Measurements from ENCODE around the gene SDC3.
"Not testable (repeated sequence)": the region's sequence is repeated elsewhere in the genome, so short reads cannot be mapped to it uniquely, and the experiment has no call there.

SDC3 gene

DNA sequence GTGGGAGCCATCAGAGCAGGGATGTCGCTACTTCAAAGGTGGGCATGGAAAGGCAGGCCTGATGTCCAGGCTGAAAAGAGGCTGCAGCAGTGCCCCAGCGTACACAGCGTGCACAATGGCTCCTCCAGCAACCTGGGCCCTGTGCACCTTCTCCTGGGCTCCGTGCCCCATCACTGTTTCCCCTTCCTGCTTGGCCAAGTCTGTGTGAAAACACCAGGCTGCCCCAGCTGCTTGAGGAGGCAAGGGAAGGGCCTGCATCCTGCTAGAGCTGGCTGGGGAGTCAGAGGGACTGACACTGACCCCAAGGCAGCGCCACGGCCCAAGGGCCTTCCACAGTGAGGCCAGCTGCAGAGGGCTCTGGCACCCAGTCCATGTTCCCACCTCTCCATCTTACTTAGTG lies 33.4 kb downstream of the SDC3 start:
- no peak for DNase-seq (ENCODE audit: low spot score)

DNA sequence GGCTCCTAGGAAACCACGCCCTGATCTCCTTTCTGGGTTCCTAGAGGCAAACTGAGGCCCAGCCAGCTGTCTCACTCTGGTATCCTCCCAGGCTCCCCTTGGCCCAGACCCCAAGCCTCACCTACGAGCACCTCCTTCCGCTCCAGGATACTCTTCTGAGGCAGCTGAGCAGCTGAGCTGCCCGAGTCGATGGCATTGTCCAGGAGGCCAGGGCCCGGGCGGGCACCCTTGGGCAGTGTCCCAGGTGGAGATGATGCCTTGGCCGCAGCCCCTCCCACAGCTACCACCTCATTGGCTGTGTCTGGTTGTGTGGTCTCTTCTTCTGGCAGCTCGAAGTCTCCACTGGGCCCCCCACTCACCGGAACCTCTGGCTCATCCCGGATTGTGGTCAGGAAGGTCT lies 34.4 kb downstream of the SDC3 start:
- DNase-seq (ENCODE audit: low spot score), result no peak

DNA sequence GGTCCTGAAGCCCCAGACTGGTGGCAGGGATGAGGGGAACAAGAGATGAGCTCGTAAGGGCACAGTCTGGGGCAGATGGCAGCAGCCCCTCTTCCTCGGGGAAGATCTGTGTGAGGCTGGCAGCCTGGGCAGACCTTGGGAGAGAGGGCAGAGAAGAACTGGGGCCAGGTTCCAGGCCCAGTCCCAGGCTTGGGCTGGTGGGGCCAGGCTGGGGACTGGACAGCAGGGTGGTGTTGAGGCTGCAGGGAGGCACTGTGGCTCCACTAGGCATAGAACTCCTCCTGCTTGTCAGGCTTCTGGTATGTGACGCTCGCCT lies 35.7 kb downstream of the SDC3 start:
- DNase-seq (ENCODE audit: low spot score), result no peak

DNA sequence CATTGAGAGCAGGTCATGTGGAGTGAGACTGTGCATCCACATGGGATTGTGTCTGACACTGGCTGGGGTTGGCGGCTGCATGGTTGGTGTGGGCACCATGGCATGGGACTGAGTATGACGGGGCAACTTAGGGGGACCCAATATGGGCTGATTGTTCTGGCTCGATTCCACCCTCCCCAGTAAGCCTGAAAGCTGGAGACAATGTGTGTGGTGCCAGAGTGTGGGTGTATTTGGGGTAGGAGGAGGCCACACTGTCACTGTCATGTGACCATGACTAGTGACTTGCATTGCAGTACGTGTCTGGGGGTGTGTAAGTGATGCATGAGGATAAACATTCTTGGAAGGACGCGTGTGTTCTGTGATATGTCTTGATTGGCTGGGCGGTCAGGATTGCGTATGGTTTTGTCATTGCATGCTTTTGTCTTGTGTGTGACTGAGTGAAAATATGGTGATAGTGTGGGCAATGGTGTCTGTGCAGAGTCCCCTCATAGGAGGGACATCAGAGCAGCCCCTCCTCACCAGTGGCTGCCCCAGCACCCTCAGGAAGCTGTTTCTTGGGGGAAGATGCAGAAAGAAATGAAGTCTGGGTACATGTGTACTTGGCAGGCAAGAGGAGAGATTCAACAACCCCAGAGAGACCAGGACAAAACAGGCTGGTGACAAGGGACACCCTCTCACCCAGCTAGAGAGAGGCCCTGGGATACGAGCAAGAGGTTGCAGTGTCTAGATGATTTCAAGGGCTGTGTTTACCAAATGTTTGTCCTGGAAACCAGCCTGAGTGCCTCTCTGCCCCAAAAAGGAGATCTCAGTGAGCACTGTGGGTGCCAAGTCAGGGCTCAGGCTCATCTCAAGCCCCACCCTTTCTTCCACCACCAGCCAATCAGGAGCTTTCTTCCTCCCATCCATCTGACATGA lies 36.3 kb downstream of the SDC3 start:
- no peak for DNase-seq (ENCODE audit: low spot score)

DNA sequence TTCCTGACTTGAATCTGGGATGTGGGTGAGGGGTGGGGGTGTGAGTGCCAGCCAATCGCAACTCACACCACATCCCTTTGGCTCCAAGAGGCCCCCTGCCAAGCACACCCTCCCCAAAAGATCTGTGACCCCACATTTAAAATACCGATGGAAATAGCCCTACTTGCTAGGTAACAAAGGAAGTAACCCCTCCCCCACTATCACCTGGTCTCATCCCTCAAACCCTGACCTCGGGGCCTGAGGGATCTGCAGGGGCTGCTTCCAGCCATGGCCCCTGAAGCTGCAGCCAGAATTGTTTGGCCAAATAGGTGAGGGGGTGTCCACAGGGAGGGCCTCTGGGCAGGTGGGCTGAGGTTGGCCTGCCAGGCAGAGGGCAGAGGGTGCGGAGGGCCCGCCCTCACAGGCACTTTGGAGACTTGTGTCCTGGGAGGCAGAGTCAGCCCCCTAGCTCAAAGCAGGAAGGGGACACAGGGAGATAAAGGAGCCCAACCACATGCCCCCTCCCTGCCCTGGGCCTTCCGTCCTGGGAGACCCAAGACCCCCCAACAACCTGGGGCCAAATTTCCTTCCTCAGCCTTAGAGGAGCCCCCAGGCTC lies 37.2 kb downstream of the SDC3 start:
- DNase-seq (ENCODE audit: low spot score), result no peak

DNA sequence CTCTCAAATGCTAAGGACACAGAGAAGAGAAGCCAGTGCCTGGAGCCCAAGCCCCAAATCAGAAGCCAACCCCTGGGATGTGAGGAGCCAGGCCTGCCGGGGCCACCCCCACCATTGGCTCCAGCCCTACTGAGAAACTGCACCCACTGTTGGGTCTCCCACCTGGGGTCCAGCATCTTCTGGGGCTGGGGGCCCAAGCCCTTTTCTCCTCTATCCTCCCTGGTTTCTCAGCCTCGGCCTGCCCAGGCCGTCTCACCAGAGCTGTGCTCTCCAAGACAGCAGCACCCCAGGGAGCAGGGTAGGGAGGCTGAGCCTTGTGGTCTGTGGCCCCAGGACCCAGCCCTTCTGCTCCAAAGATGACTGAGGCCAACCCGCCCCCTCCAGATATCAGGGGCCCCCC lies 37.9 kb downstream of the SDC3 start:
- no peak for DNase-seq (ENCODE audit: low spot score)

DNA sequence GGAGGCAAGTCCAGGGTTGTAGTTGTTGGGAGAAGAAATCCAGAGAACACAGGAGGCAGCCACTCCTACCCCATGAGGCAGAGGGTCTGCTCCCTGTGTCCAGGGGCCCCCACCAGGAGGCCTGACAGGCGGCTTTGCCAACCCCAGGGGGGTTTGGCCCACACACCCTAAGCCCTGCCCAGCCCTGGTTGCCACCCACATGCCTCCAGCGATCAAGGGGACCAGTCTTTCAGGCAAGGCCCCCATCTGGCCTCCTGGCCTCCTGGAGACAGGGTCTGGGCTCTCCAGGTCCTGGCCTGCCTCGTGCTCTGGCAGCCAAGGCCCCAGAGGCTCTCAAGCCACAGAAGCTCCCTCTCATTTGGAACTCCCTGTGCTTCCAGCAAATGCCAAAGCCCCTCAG lies 38.5 kb downstream of the SDC3 start:
- no peak for DNase-seq (ENCODE audit: low spot score)

DNA sequence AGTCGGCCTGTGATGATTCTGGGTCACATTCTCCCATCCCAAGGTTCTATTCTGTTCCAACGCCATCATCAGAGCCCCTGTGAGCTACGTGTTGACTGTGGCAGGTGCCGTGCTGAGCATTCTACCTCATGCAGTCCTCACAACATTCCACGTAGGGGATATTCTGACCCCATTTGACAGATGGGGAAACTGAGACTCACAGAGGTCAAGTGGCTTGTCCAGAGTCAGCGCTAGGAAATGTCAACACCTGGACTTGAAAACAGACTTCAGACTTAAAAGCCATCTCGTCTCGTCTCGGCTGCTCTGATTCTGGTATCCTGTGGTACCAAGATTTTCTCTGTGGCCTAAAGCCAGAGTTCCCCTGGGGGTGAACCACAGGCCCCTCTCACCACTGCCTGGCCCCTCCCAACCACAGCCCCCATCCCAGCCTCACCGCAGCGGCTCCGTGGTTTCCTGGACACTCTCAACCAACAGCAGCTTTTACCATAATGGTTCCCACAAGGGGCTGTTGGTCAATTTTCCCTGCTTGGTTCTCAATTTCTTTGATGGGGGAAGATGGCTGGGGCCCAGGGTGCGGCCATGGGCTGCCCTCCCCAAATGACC lies 39.6 kb downstream of the SDC3 start:
- DNase-seq (ENCODE audit: low spot score), result no peak

DNA sequence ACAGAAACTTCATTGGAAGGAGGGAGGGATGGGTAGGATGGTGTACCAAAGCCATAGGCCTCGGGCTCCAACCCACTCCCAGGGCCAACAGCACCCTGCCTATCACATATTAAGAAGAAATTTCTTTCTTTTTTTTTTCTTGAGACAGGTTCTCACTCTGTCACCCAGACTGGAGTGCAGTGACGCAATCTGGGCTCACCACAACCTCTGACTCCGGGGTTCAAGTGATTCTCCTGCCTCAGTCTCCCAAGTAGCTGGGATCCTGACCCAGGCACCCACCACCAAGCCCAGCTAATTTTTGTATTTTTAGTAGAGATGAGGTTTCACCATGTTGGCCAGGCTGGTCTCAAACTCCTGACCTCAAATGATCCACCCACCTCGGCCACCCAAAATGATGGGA lies 40.5 kb downstream of the SDC3 start:
- not testable (repeated sequence) for DNase-seq (ENCODE audit: low spot score)

DNA sequence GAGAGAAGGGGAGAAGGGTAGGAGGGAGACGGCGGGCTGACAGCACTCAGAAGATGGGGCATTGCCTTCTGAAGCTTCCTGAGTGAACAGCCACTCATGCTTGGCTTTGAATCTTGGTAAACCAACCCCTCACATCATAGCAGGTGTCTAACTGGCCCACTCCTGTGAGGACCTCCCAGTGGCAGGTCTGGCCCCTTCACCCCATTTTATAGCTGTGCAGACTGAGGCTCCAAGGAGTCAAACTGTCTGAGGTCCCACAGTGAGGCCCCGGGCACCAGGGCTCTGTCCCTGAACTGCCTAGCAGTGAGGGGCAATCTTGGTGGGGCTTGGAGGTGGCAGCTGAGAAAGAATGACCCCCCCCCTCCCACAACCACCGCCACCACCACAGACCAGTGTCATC lies 41.0 kb downstream of the SDC3 start:
- DNase-seq (ENCODE audit: low spot score), result no peak

DNA sequence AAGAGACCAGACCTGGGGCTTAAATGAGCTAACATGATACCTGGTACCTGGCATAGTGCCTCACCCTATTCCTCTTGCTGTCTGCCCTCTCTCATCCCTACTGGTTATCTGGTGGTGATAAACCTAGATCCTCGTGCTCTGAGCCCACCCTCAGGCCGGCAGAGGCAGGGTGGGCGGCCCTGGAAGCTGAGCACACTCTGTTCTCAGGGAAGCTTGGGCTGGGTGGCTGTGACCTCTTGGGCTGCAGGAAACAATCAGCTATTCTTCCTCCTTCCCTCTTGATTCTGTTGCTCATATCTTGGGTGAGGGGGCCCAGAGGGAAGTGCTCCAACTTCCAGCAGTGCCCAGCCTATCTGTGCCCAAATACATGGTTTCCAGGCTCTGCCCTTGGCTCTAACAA lies 42.0 kb downstream of the SDC3 start:
- DNase-seq (ENCODE audit: low spot score), result no peak

DNA sequence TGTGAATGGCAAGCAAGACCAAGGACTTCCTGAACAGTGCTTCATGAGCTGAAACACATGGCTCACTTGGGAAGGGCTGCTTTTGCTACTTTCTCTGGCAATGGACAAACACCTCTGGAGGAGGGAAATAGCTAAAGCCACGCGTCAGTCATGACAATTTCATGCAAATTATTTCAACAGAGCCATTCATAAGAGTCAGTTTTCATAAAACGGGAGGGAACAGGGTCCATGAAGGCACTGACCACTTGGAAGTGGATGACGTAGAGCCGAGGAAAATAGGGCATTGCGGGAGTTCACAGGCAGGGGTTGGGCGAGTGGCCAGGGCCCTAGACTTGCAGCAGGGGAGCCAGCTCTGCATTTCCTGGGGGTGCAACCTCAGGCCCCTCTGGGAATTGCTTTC lies 43.9 kb downstream of the SDC3 start:
- DNase-seq (ENCODE audit: low spot score), result no peak

DNA sequence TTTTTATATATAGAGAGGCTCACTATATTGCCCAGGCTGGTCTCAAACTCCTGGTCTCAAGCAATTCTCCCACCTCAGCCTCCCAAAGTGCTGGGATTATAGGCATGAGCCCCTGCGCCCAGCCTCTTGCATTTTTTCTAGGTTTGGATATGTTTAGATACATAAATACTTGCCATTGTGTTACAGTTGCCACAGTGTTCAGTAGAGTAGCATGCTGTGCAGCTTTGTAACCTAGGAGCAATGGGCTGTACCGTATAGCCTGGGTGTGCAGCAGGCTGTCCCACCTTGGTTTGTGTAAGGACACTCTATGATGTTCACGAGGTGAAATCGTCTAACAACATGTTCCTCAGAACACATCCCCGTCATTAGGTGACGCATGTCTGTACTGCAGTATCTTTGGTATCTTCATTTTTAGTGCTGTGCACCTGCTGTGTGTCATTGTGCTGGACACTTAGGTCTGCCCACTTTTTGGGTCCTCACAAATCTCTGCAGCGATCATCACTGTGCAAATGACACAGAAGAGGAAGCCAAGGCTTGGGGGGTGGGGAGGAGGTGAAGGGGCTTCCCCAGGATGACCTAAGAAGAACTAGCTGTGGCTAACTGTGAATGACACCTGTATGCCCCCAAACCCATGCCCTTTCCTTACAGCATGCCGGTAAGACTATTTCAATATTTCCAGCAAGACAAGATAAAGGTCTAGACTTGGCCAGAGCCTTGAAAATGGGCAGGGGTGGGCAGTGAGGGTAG lies 44.5 kb downstream of the SDC3 start:
- no peak for DNase-seq (ENCODE audit: low spot score)

DNA sequence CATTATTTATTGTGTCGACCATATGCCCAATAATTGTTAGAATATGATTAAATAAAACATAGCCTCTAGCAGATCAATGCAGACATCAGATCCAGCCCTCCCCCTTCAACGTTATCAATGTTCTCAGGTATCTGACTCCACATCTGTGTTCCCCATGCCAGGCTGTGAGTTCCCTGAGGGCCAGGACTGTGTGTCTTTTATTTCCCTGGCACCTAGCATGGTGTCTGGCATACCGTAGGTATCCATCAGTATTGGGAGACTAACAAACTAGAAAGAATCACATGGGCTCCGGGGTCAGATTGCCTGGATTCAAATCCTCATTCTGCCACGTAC lies 48.3 kb downstream of the SDC3 start:
- no peak for DNase-seq (ENCODE audit: low spot score)

DNA sequence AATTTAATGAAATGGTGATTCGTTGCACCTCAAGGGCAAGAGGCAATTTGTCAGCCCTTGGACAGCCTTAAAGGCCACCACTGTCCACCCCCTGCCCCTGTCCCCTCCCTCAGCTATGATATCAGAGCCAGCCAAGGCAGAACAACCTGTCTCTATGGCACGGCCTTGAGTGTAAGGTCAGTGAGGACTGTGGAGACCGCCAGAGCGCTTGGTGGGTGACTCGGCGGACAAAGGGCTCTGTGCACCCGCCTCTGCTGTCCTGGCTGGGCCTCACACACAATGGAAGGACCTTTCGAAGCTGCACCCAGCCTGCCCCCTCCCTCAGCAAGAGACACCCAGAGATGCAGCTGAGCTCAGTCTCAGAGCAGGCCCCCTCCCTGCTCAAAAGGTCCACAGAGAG lies 50.6 kb downstream of the SDC3 start:
- no peak for DNase-seq (ENCODE audit: low spot score)

DNA sequence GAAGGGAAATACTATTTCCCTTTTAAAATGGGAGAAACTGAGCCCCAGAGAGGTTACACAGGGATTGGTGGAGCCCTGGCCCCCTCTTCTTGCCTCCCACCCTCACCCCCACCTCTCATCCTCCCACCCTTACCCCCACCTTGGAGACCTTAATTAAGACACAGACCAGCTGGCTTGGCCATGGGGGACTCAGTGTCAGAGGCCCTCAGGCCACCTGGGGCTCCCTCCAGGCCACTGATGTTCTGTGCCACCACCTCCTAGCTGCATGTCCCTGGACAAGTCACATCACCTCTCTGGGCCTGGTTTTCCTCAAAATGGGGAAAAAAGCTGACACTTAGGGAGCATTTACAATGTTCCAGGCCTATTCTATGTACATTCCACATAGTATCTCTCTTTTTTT lies 51.5 kb downstream of the SDC3 start:
- no peak for DNase-seq (ENCODE audit: low spot score)

DNA sequence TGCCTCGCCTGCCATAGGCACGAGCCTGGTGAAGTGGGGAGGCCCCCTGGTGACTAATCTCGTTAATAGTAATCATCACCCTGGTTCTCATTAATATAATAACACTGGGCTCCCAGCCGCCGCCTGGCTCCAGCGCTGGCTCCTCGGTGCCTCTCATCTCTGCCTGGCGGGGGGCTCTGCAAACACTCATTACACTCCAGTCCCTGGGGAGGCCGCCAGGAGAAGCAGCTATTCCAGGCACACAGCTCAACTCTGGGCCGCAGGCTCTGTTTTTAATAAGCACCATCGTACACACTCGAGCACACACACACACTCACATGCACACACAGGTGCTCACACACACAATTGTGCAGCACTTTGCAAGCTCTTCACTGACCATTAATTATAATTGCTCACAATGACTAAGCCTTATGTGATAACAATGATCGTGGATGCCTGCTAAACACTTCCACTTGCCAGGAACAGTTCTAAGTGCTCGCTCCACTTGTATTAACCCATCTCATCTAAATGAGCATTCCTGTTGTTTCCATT lies 52.2 kb downstream of the SDC3 start:
- no peak for DNase-seq (ENCODE audit: low spot score)

DNA sequence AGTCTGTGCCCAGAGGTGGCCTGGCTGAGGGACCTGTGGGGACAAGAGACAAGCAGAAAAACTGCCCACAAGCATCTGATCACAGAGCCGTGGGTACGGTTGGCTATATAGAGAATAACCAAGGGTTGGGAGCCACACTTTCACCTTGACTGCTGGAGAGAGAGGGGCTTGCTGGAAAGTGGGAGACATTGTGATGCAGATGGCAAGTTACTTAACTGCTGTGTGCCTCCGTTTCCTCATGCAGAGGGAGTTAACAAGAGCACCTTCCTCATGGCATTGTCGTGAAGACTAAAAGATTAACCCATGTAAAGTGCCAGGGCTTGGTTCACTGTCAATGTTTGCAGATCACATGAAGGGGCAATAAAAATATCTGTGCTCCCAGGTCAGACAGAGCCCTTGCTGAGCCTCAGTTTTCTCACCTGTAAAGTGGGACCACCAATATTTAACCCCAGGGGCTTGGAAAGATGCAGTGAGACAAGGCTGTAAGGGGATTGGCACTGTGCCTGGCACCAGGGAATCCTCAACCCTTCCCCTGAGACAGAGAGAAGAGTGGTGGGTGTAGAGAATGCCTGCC lies 52.8 kb downstream of the SDC3 start:
- DNase-seq (ENCODE audit: low spot score), result no peak

DNA sequence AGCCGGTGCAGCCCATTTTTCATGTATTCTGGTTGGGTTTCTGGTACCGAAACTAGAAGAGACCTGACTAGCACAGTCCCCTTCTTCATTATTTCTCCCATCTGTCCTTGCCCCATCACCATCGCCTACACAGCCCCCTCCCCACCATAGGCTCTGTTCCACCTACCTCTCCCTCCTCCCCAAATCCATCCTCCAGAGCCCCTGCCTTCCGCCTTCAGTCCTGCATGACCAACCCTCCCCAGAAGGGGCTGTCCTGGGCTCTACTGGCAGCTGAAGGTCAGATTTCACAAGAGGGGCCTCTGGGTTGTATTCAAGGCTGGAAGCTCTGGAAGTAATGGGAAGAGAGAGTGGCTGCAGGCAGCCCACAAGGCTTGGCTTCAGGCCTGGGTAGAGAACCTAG lies 55.2 kb downstream of the SDC3 start:
- DNase-seq (ENCODE audit: low spot score), result no peak

DNA sequence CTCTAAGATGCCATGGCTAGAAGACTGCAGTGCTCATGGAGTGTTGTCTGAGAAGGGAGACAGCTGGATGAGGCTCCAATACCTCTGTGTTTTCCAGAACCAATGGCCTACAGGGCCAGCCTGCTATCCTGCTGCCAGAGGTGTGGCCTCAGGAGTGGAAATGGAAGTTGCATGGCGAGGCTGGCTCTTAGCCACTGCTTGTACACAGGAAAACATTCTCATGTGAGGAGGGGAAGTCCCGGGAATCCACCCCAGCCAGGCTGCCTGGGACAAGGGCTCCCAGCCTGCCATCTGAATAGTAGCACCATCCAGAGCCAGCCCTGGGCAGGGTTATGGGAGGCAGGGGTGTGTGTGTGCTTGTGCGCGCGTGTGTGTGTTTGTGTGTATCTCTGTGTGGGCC lies 56.5 kb downstream of the SDC3 start:
- DNase-seq (ENCODE audit: low spot score), result peak; percentile 33

DNA sequence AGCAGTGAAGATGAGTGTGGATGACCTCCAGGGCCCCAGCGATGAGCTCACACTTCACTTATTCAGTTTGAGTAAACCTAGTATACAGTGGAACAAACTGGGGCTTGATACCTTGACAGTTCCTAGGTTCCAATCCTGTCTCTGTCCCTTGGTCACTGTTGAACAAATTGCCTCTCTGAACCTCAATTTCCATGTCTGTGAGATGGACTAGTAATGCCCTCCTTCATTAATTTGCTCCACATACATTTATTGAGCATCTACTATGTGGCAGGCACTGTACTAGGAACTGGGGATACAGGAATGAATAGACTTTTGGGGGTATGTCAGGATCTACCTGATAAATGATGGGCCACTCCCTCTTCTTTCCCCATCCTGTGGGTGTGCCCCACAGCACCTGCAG lies 57.3 kb downstream of the SDC3 start:
- DNase-seq (ENCODE audit: low spot score), result no peak

DNA sequence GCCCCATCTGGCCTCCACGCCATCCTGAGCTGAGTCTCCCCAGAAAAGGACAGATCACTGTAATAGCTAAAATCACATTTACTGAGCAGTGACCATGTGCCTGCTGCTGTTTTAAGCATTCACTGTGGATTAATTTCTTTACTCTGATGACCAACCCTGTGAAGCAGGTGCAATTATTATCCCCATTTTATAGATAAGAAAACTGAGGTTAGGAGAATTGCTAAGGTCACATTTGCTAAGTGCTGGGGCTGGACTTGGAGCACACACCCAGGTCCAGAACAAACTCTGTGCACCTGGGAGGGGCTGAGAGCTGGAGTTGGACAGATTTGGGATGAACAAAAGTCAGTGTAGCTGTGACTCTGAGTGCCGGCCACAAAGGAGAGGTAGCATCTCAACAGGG lies 58.0 kb downstream of the SDC3 start:
- no peak for DNase-seq (ENCODE audit: low spot score)
